ENCODE data around the gene CACUL1.
A peak's percentile ranks its signal among the peaks of the same experiment; 100 is the strongest.
"Not testable (repeated sequence)": the region's sequence is repeated elsewhere in the genome, so short reads cannot be mapped to it uniquely, and the experiment has no call there.

The CACUL1 gene

DNA sequence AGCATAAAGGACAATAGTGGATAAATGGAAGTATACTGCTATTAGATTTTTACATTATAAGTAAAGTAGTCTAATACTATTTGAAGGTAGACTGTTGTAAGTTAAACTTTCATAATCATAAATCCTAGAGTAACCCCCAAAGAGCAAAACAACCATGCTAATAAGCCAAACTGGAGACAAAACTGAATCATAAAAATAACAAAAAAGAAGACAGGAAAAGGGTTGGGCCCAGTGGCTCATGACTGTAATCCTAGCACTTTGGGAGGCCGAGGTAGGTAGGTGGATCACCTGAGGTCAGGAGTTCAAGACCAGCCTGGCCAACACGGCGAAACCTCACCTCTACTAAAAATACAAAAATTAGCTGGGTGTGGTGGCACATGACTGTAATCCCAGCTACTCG is 9.7 kb downstream of the CACUL1 start:
- Histone ChIP-seq H3K4me3 (ENCODE audit: low read length) (no peak overlapping the region), H3K4me1 (ENCODE audit: control insufficient read depth, insufficient read depth, low read length) (peaks cover 41% of the 10 kb centered on the region), H3K36me3 (ENCODE audit: control insufficient read depth, insufficient read depth, low read length, severe bottlenecking) (peaks cover 6% of the 10 kb centered on the region), H3K9ac (ENCODE audit: low read length) (no peak overlapping the region), H3K9me3 (ENCODE audit: control insufficient read depth, low read length) (no peaks in the 10 kb centered on the region), H3K27me3 (replicated peaks; ENCODE audit: control insufficient read depth, insufficient read depth, low read length) (no peaks in the 10 kb centered on the region)
- DNase-seq (ENCODE audit: low read depth) = no peak

DNA sequence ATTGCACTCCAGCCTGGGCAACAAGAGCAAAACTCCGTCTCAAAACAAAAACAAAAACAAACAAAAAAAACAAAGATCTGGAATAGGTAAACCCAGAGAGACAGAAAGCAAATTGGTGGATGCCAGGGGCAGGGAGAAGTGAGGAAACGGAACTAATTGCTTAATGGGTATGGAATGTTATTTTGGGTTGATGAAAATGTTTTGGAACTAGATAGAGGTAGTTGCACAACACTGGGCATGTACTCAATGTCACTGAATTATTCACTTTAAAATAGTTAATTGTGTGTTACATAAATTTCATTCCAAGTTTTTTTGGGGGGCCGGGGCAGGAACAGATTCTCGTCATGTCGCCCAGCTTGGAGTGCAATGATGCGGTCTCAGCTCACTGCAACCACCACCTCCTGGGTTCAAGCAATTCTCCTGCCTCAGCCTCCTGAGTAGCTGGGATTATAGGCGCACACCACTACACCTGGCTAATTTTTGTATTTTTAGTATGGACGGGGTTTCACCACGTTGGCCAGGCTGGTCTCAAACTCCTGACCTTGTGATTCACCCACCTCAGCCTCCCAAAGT is 10.3 kb downstream of the CACUL1 start:
- H3K4me3 ChIP-seq (ENCODE audit: low read length) = peak overlapping the region; percentile 44
- peaks cover 41% of the 10 kb centered on the region for H3K4me1 ChIP-seq (ENCODE audit: control insufficient read depth, insufficient read depth, low read length)
- not testable (repeated sequence) for H3K9ac ChIP-seq (ENCODE audit: low read length); H3K9me3 ChIP-seq (ENCODE audit: control insufficient read depth, low read length); H3K27me3 ChIP-seq (replicated peaks; ENCODE audit: control insufficient read depth, insufficient read depth, low read length); H3K36me3 ChIP-seq (ENCODE audit: control insufficient read depth, insufficient read depth, low read length, severe bottlenecking)
- peak; percentile 63 for DNase-seq (ENCODE audit: low read depth)

DNA sequence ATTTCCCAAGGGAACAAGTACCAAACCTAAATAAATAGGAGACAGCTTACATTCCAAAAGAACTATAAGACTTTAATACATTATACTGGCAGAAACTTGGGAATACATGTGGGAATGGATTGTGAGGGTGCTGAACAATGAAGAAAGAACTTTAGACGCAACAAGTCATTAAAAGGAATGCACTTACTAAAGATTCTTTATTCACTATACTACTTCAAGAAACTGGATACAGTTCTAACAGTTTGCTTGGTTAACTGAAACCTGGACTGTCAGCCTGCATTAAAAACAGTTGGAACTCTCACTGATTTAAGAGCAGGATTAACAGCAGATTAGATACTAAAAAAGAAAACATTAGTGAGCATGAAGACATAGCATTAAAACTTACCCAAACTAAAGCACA is 12.0 kb downstream of the CACUL1 start:
- Histone ChIP-seq H3K9ac (ENCODE audit: low read length) (peak overlapping the region; percentile 34), H3K36me3 (ENCODE audit: control insufficient read depth, insufficient read depth, low read length, severe bottlenecking) (peaks cover 3% of the 10 kb centered on the region)
- peak; percentile 52 for DNase-seq (ENCODE audit: low read depth)

DNA sequence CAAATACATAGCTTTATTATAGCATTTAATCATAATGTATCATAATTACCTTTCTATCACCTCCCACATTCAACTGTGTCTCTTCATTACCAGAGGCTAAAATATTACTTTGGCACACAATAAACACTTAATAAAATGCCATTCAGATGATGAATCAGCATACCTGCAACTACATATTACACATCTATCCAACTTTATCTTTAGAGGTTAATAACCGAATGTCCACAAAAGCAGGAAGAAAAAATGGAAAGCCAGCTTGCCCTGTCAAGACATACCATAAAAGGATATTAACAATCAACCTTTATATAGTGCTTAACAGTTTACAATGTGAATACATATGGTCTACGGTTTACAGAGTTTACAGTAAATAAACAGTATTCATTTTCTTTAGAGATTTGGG is 12.7 kb downstream of the CACUL1 start:
- H3K9me3 ChIP-seq (ENCODE audit: control insufficient read depth, low read length) = no peaks in the 10 kb centered on the region
- DNase-seq (ENCODE audit: low read depth) = no peak
- H3K9ac ChIP-seq (ENCODE audit: low read length) = no peak overlapping the region
- H3K27me3 ChIP-seq (replicated peaks; ENCODE audit: control insufficient read depth, insufficient read depth, low read length) = no peaks in the 10 kb centered on the region
- no peaks in the 10 kb centered on the region for H3K36me3 ChIP-seq (ENCODE audit: control insufficient read depth, insufficient read depth, low read length, severe bottlenecking)
- H3K4me1 ChIP-seq (ENCODE audit: control insufficient read depth, insufficient read depth, low read length) = peaks cover 40% of the 10 kb centered on the region
- H3K4me3 ChIP-seq (ENCODE audit: low read length) = no peak overlapping the region

More for the DNA sequence above, 12.0 kb downstream of the CACUL1 start:
- H3K4me1 ChIP-seq (ENCODE audit: control insufficient read depth, insufficient read depth, low read length) = peaks cover 41% of the 10 kb centered on the region
- H3K9me3 ChIP-seq (ENCODE audit: control insufficient read depth, low read length) = no peaks in the 10 kb centered on the region
- no peaks in the 10 kb centered on the region for H3K27me3 ChIP-seq (replicated peaks; ENCODE audit: control insufficient read depth, insufficient read depth, low read length)
- no peak overlapping the region for H3K4me3 ChIP-seq (ENCODE audit: low read length)

DNA sequence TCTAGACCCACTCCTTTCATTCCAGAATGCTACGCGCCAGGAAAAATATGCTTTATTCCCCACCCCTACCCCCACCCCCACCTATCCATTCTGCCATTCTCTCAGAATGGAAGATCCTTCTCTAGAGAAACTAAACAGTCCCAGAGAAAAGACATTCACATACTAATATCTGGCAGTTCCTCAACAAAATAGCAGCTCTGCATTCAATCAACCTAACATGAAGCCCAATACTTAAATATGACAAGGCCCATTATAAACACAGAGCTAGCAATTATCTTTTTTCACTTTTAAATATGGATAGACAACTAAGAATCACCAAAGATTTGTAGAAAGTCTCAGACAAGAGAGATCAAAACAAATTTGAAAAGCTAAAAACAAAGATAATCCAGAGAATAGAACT is 16.4 kb downstream of the CACUL1 start:
- Histone ChIP-seq H3K9ac (ENCODE audit: low read length) (no peak overlapping the region), H3K36me3 (ENCODE audit: control insufficient read depth, insufficient read depth, low read length, severe bottlenecking) (no peaks in the 10 kb centered on the region), H3K27me3 (replicated peaks; ENCODE audit: control insufficient read depth, insufficient read depth, low read length) (no peaks in the 10 kb centered on the region), H3K4me1 (ENCODE audit: control insufficient read depth, insufficient read depth, low read length) (peaks cover 43% of the 10 kb centered on the region), H3K4me3 (ENCODE audit: low read length) (no peak overlapping the region), H3K9me3 (ENCODE audit: control insufficient read depth, low read length) (no peaks in the 10 kb centered on the region)
- DNase-seq (ENCODE audit: low read depth) = no peak

DNA sequence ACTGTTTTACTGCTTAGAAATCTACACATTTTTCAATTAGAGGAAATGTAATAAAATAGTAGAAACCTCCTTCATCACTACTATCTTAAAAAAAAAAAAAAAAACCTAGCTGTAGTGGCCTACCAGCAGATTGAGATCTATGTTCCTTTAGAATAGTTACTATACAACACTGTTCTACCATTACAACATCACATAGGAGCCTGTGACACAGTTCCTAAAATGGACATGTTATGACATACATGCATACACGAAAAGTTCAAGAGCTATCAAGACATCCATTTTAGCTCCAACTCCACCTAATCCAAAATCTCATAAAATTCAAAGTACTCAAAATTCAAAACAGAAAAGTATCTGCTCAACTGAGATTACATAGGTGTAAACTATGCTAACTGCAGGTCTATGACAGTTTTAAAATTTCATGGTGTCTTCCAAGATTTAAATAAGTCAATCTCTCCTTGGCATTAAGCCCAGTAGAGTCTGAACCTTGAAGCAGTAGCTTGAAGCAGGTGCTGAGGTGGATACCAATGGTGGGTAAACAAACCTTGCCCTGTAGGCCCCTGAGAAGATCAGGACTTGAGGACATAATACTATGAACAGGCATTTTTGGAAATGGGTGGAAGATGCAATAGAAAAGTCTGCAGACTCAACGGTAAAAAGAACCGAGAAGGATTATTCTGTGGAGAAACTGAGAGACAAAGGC is 17.0 kb downstream of the CACUL1 start:
- DNase-seq (ENCODE audit: low read depth) = no peak
- Histone ChIP-seq H3K9me3 (ENCODE audit: control insufficient read depth, low read length) (no peaks in the 10 kb centered on the region), H3K4me1 (ENCODE audit: control insufficient read depth, insufficient read depth, low read length) (peaks cover 45% of the 10 kb centered on the region), H3K36me3 (ENCODE audit: control insufficient read depth, insufficient read depth, low read length, severe bottlenecking) (no peaks in the 10 kb centered on the region), H3K9ac (ENCODE audit: low read length) (no peak overlapping the region), H3K4me3 (ENCODE audit: low read length) (no peak overlapping the region), H3K27me3 (replicated peaks; ENCODE audit: control insufficient read depth, insufficient read depth, low read length) (no peaks in the 10 kb centered on the region)

DNA sequence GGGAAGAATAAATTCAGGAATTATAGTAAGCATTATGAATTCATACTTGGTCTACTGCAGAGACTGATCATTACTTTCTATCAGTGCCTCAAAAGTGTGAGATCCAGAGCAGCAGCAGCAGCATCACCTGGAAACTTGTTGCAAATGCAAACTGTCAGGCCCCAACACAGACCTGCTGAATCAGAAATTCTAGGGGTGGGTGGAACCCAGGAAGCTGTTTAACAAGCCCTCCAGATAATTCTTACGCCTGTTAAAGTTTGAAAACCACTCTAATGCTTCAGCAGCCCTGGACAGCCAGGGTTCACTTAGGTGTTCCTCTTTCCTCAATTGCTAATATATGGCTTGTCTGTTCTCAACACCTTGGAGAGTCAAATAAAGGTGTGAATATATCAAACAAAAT is 19.5 kb downstream of the CACUL1 start:
- no peak overlapping the region for H3K4me3 ChIP-seq (ENCODE audit: low read length)
- H3K9ac ChIP-seq (ENCODE audit: low read length) = no peak overlapping the region
- H3K36me3 ChIP-seq (ENCODE audit: control insufficient read depth, insufficient read depth, low read length, severe bottlenecking) = no peaks in the 10 kb centered on the region
- H3K27me3 ChIP-seq (replicated peaks; ENCODE audit: control insufficient read depth, insufficient read depth, low read length) = no peaks in the 10 kb centered on the region
- H3K4me1 ChIP-seq (ENCODE audit: control insufficient read depth, insufficient read depth, low read length) = peaks cover 37% of the 10 kb centered on the region
- no peaks in the 10 kb centered on the region for H3K9me3 ChIP-seq (ENCODE audit: control insufficient read depth, low read length)
- DNase-seq (ENCODE audit: low read depth) = no peak

DNA sequence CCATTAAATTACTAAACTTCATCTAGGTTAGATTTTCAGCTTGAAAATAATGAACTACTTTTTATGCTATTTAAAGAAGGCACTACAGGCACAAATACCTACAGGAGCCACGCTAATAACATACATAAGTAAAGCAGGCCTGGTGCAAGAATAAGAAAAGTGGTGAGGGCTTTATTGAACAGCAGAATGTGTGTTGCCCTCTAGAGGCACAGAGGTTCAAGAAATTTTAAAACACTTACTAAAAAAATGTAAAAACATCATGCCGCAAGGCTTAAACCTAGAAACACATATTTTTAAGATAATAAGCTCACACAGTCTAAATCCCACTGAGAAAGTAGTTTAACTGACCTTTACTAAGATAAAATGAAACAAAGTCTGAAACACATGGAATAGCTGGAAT is 20.3 kb downstream of the CACUL1 start:
- no peak overlapping the region for H3K4me3 ChIP-seq (ENCODE audit: low read length)
- no peak overlapping the region for H3K9ac ChIP-seq (ENCODE audit: low read length)
- H3K4me1 ChIP-seq (ENCODE audit: control insufficient read depth, insufficient read depth, low read length) = peaks cover 37% of the 10 kb centered on the region
- H3K36me3 ChIP-seq (ENCODE audit: control insufficient read depth, insufficient read depth, low read length, severe bottlenecking) = no peaks in the 10 kb centered on the region
- DNase-seq (ENCODE audit: low read depth) = no peak
- no peaks in the 10 kb centered on the region for H3K9me3 ChIP-seq (ENCODE audit: control insufficient read depth, low read length)
- no peaks in the 10 kb centered on the region for H3K27me3 ChIP-seq (replicated peaks; ENCODE audit: control insufficient read depth, insufficient read depth, low read length)

DNA sequence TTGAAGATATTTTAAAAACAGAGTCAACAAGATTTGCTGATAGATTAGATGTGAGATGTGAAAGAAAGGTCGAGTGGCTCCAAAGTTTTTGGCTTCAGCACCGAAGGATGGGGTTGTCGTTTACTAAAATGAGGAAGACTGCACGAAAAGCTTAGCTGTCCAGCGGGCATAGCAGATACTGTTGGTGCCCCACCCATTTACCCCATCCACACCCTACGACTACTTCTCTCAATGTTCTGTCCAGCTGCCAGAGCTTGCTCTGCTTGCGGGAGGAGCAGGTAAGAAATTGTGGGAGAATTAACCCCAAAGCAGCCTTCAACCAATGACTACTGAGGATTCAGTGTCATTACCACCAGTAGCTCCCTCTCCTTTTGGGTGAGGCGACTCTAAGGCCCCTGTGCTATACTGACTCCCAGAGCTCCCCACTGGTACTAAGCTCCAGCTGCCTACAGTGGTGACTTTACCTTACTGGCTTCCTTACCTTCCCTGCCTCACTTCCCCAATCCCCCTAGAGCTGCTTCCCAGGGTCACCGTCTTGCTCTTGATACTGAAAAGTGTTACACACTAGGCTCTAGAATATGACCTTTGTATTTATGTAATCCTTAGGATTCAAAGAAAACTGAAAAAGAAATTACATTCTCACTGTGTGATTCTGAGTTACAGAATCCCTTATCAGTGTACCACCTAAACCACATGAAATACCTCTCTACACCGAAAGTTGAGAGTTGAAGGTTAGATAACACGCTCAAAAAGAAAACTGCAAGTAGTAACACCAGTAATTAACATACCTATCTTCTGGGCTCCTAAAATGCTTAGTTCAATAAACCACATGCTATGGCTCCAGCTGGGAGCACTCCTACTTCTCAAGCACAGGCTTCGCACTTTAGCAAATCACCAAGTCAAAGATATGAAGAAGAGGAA is 22.3 kb downstream of the CACUL1 start:
- Histone ChIP-seq H3K36me3 (ENCODE audit: control insufficient read depth, insufficient read depth, low read length, severe bottlenecking) (peaks cover 7% of the 10 kb centered on the region), H3K27me3 (replicated peaks; ENCODE audit: control insufficient read depth, insufficient read depth, low read length) (no peaks in the 10 kb centered on the region), H3K9ac (ENCODE audit: low read length) (no peak overlapping the region), H3K4me1 (ENCODE audit: control insufficient read depth, insufficient read depth, low read length) (peaks cover 37% of the 10 kb centered on the region), H3K9me3 (ENCODE audit: control insufficient read depth, low read length) (no peaks in the 10 kb centered on the region), H3K4me3 (ENCODE audit: low read length) (no peak overlapping the region)
- no peak for DNase-seq (ENCODE audit: low read depth)

DNA sequence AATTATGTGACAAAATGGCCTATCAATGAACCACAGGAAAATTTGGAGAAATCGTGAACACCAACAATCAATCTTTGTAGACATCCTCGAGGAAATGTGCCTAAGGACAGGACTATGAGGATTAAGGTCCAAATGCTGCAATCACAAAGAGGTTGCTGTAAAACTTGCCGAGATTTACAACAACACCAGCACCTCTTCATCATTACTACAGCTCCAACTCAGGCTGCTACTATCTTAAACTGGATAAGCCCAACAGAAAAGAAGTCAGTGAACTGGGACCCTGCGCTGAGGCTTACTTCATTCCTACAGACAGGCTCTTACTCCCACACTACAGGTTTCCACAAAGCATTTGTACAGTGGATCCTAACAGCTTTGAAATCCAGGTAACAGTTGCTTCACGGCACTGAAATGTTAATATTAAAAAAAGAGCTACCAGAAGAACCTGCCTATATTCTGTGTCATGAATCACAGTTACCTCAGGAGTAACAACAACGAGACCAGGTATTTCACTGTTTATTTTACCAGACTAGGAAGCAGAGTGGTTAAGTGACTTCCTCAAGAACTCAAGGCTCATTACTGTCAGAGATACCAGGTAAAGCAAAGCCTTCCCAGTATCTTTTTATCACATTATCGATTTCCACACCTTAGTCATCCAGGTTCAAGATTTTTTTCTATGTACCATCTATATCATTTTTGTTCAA is 23.9 kb downstream of the CACUL1 start:
- Histone ChIP-seq H3K27me3 (replicated peaks; ENCODE audit: control insufficient read depth, insufficient read depth, low read length) (no peaks in the 10 kb centered on the region), H3K4me3 (ENCODE audit: low read length) (no peak overlapping the region), H3K4me1 (ENCODE audit: control insufficient read depth, insufficient read depth, low read length) (peaks cover 39% of the 10 kb centered on the region), H3K9me3 (ENCODE audit: control insufficient read depth, low read length) (no peaks in the 10 kb centered on the region), H3K36me3 (ENCODE audit: control insufficient read depth, insufficient read depth, low read length, severe bottlenecking) (peaks cover 9% of the 10 kb centered on the region), H3K9ac (ENCODE audit: low read length) (no peak overlapping the region)
- no peak for DNase-seq (ENCODE audit: low read depth)

Measured in adipocyte (in vitro differentiated cells).